SK-N-SH (cell line): ENCODE data around the gene ARHGDIB. TPM values are rescaled to one million over a fixed set of nuclear protein-coding genes. Genes with fewer than 3 reads are reported as not detected.
A peak's percentile ranks its signal among the peaks of the same experiment; 100 is the strongest.

Experiments
- CTCF ChIA-PET: fragments of 300-600, 350-600 bp; formaldehyde crosslinking; extraction: SDS; loops from one replicate; lab custom pipeline; 2021; lab: Yijun Ruan, JAX
- POLR2A ChIA-PET: fragments of 350-600 bp; sonication (Branson Sonifier 250); formaldehyde crosslinking; extraction: SDS; loops from one replicate; lab custom pipeline; 2020; ENCODE audit warnings: antibody characterized with exemption, inconsistent platforms; lab: Yijun Ruan, JAX
- DNase-seq: peaks from one replicate; pipeline ENCODE4 v3.0.0; 2012
- H2AFZ ChIP-seq: fragments of 200-600 bp; sonication (generic); 2 replicates; pipeline ENCODE4 v1.8.1; 2016; ENCODE audit warnings: antibody characterized with exemption, mild to moderate bottlenecking, low read depth
- H3F3A ChIP-seq: fragments of 200-600 bp; sonication (generic); replicated peaks from 2 replicates; pipeline ENCODE3; 2016; ENCODE audit warnings: antibody characterized with exemption, mild to moderate bottlenecking; ENCODE audit not compliant: insufficient read depth
- H3K27ac ChIP-seq, 2 experiments: fragments of 200-500 bp in 1 of 2; fragments of 200-600 bp in 1 of 2; sonication (Bioruptor generic) in 1 of 2; sonication (generic), shearing (Covaris generic) in 1 of 2; 2 replicates each; pipeline versions ENCODE4 v1.5.1 to v1.6.1; 2014 to 2016; ENCODE audit warnings: low read depth in 2 of 2, inconsistent platforms in 1 of 2, low read length in 1 of 2, mild to moderate bottlenecking in 1 of 2, mixed read lengths in 1 of 2
- H3K27me3 ChIP-seq: fragments of 200-600 bp; sonication (generic), shearing (Covaris generic); 2 replicates; pipeline ENCODE4 v1.6.1; 2016; ENCODE audit warnings: mixed run types; ENCODE audit not compliant: insufficient read depth
- H3K36me3 ChIP-seq, 2 experiments: fragments of 200-500 bp in 1 of 2; fragments of 200-600 bp in 1 of 2; sonication (Bioruptor generic) in 1 of 2; sonication (generic) in 1 of 2; replicated peaks in 1 of 2; 2 replicates each; pipeline versions ENCODE3 to v1.5.1; 2014 to 2016; ENCODE audit warnings: low read length in 1 of 2, mild to moderate bottlenecking in 1 of 2; ENCODE audit not compliant: insufficient read depth in 2 of 2, control insufficient read depth in 1 of 2
- H3K4me1 ChIP-seq, 2 experiments: fragments of 200-500 bp in 1 of 2; fragments of 200-600 bp in 1 of 2; sonication (Bioruptor generic) in 1 of 2; sonication (generic), shearing (Covaris generic) in 1 of 2; 2 replicates each; pipeline versions ENCODE4 v1.5.1 to v1.6.1; 2014 to 2016; ENCODE audit warnings: low read depth in 1 of 2, low read length in 1 of 2, mixed run types in 1 of 2; ENCODE audit not compliant: insufficient read depth in 2 of 2, control insufficient read depth in 1 of 2
- H3K4me2 ChIP-seq: fragments of 200-600 bp; sonication (generic), shearing (Covaris generic); 2 replicates; pipeline ENCODE4 v1.6.1; 2017; ENCODE audit warnings: mixed run types
- H3K4me3 ChIP-seq, 2 experiments: fragments of 200-500 bp in 1 of 2; fragments of 200-600 bp in 1 of 2; sonication (Bioruptor generic) in 1 of 2; sonication (generic), shearing (Covaris generic) in 1 of 2; 2 replicates each; pipeline versions ENCODE4 v1.5.1 to v1.8.1; 2014 to 2016; ENCODE audit warnings: low read depth in 2 of 2, inconsistent platforms in 1 of 2, low read length in 1 of 2, mild to moderate bottlenecking in 1 of 2, mixed read lengths in 1 of 2, moderate library complexity in 1 of 2
- H3K79me2 ChIP-seq: fragments of 200-600 bp; sonication (generic); 2 replicates; pipeline ENCODE4 v1.8.1; 2017; ENCODE audit warnings: mild to moderate bottlenecking; ENCODE audit not compliant: insufficient read depth
- H3K9ac ChIP-seq: fragments of 200-600 bp; sonication (generic); 2 replicates; pipeline ENCODE4 v1.6.1; 2017; ENCODE audit warnings: mixed run types
- H3K9me2 ChIP-seq: fragments of 200-600 bp; sonication (generic); 2 replicates; pipeline ENCODE4 v1.6.1; 2017; ENCODE audit warnings: mixed run types
- H3K9me3 ChIP-seq: fragments of 200-600 bp; sonication (generic); 2 replicates; pipeline ENCODE4 v1.6.1; 2017; ENCODE audit warnings: mixed run types, mild to moderate bottlenecking, moderate library complexity
- H4K20me1 ChIP-seq: fragments of 200-600 bp; sonication (generic); 2 replicates; pipeline ENCODE4 v1.6.1; 2017; ENCODE audit warnings: mild to moderate bottlenecking, mixed run types; ENCODE audit not compliant: insufficient read depth
- CTCF ChIP-seq: fragments of 200-600 bp; sonication (generic); IDR thresholded peaks from 2 replicates; pipeline ENCODE4 v1.6.1; 2017; ENCODE audit warnings: antibody characterized with exemption, mild to moderate bottlenecking, moderate library complexity
- ELF1 ChIP-seq: IDR thresholded peaks from 2 replicates; pipeline ENCODE4 v1.4.0; 2012
- FOXJ3 ChIP-seq: sonication (generic); formaldehyde crosslinking; IDR thresholded peaks from 2 replicates; pipeline ENCODE4 v1.5.1; 2020; ENCODE audit warnings: mild to moderate bottlenecking, missing genetic modification reagents
- GATA2 ChIP-seq: sonication (generic); formaldehyde crosslinking; IDR thresholded peaks from 2 replicates; pipeline ENCODE4 v1.5.0; 2020; ENCODE audit warnings: mild to moderate bottlenecking, missing genetic modification reagents
- MAX ChIP-seq: IDR thresholded peaks from 2 replicates; pipeline ENCODE4 v1.4.0; 2012; ENCODE audit warnings: low read depth
- PBX3 ChIP-seq: IDR thresholded peaks from 2 replicates; pipeline ENCODE4; 2012
- RAD21 ChIP-seq: IDR thresholded peaks from 2 replicates; pipeline ENCODE4 v1.6.1; 2012; ENCODE audit warnings: mild to moderate bottlenecking, low read length
- RXRA ChIP-seq: IDR thresholded peaks from 2 replicates; pipeline ENCODE4 v1.4.0; 2012; ENCODE audit warnings: low read depth, mild to moderate bottlenecking, borderline replicate concordance
- SIN3A ChIP-seq: IDR thresholded peaks from 2 replicates; pipeline ENCODE4 v1.6.1; 2012; ENCODE audit warnings: low read depth, mild to moderate bottlenecking, low read length, moderate library complexity, borderline replicate concordance
- TCF12 ChIP-seq: IDR thresholded peaks from 2 replicates; pipeline ENCODE4 v1.4.0; 2012
- USF1 ChIP-seq: IDR thresholded peaks from 2 replicates; pipeline ENCODE4 v1.4.0; 2012; ENCODE audit warnings: low read depth, borderline replicate concordance
- YY1 ChIP-seq: IDR thresholded peaks from 2 replicates; pipeline ENCODE4 v1.4.0; 2012; ENCODE audit warnings: low read depth, mild to moderate bottlenecking
- ZBTB33 ChIP-seq: IDR thresholded peaks from 2 replicates; pipeline ENCODE4 v1.4.0; 2012; ENCODE audit warnings: low read depth, borderline replicate concordance
- WGBS: methylation state at CpG from one replicate; pipeline ENCODE4 v1.1.6; 2017; ENCODE audit warnings: low lambda C conversion rate; 5-methylcytosine and 5-hydroxymethylcytosine counted together
- polyA plus RNA-seq, 3 experiments: library from polyadenylated mRNA; depleted of rRNA; stranded (reverse); fragments of >200 nt; gene quantifications; 2 replicates each; pipeline ENCODE4 v1.2.3, GENCODE V29; 2012
- TF ChIP-seq, protein P1 (sequence below): fragments of 150-350 bp; IDR thresholded peaks from 2 replicates; pipeline ENCODE4 v1.6.1; 2017; ENCODE audit warnings: antibody characterized with exemption, low read length, low read depth, borderline replicate concordance
- TF ChIP-seq, protein P2 (sequence below): IDR thresholded peaks from 2 replicates; pipeline ENCODE4 v1.6.1; 2012; ENCODE audit warnings: mild to moderate bottlenecking, low read depth, low read length, moderate library complexity

The ARHGDIB gene
- polyA plus RNA-seq, 1 of the 3 experiments (the other 2 are of a cell fraction), result 362 TPM

GRCh38 chr12:15011162-15011561 is 49.8 kb upstream of the ARHGDIB start:
- Histone ChIP-seq H3K4me1 (no peaks in the 10 kb centered on the region), H3K27ac (no peak overlapping the region), H3K9me3 (no peaks in the 10 kb centered on the region), H3K79me2 (no peaks in the 10 kb centered on the region), H4K20me1 (no peaks in the 10 kb centered on the region), H3K27me3 (peaks cover 11% of the 10 kb centered on the region; the same call in 1 of the 2 replicates), H3K4me2 (no peak overlapping the region), H3F3A (no peaks in the 10 kb centered on the region), H2AFZ (no peak overlapping the region), H3K9ac (no peak overlapping the region), H3K36me3 (no peaks in the 10 kb centered on the region), H3K9me2 (no peaks in the 10 kb centered on the region), H3K4me3 (no peak overlapping the region)
- ChIA-PET CTCF (interaction anchor here (2.1 kb wide), 1 partner anchor 16 kb away, joined by 7 read pairs; no protein-coding TSS in a partner anchor), POLR2A (no interaction called here)
- TF ChIP-seq FOXJ3 (no peak), RAD21 (no peak), USF1 (no peak), CTCF (peak; percentile 29; the same call in 1 of the 2 replicates)
- DNase-seq, result no peak

DNA sequence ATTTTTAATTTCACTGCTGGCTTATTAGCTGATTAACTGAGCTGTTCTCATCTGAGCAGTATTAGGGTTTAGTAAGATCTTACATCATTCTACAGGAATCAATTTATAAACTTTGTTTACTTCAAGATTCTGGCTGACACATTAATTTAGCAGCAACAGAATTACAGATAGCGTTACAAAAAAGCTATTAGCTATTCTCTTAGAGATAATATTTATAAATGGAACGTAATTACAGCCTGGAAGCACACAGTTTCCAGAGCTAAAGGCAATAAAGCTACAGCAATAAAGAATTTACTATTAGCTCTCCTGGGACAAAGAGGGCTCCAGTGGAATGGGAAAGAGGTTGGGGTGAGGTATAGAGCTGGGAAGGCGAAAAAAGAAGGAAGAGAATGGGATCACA is 46.1 kb upstream of the ARHGDIB start:
- peaks cover 10% of the 10 kb centered on the region; the same call in 1 of the 2 replicates for H3K27me3 ChIP-seq
- no peak overlapping the region for H3K4me3 ChIP-seq
- no peak overlapping the region for H3K9ac ChIP-seq
- H3K4me1 ChIP-seq, result no peaks in the 10 kb centered on the region; a peak in 1 of 4 replicates
- POLR2A ChIA-PET, result no interaction called here
- no peak overlapping the region for H3K27ac ChIP-seq
- H4K20me1 ChIP-seq, result no peaks in the 10 kb centered on the region
- H3K36me3 ChIP-seq, result no peaks in the 10 kb centered on the region
- H3K9me3 ChIP-seq, result no peaks in the 10 kb centered on the region
- WGBS, result 21% methylated on average over 3 of the region's 3 CpGs
- H3K4me2 ChIP-seq, result no peak overlapping the region
- CTCF ChIA-PET, result interaction anchor here (1.1 to 1.3 kb wide), 3 partner anchors 10 to 214 kb away, joined by 3 to 6 read pairs (median 4); partner anchors contain the start of gene RERG
- no peaks in the 10 kb centered on the region for H3K79me2 ChIP-seq
- H3K9me2 ChIP-seq, result no peaks in the 10 kb centered on the region
- H2AFZ ChIP-seq, result no peak overlapping the region
- DNase-seq, result no peak
- H3F3A ChIP-seq, result no peaks in the 10 kb centered on the region
- no peak for TF ChIP-seq FOXJ3
- no peak for TF ChIP-seq ZBTB33
- no peak for TF ChIP-seq GATA2 (CRISPR knock-in tag)
- TF ChIP-seq ELF1, result no peak
- no peak for TF ChIP-seq RXRA
- no peak for TF ChIP-seq RAD21
- TF ChIP-seq SIN3A, result no peak
- no peak for TF ChIP-seq YY1
- no peak for TF ChIP-seq USF1
- TF ChIP-seq, protein P1, sequence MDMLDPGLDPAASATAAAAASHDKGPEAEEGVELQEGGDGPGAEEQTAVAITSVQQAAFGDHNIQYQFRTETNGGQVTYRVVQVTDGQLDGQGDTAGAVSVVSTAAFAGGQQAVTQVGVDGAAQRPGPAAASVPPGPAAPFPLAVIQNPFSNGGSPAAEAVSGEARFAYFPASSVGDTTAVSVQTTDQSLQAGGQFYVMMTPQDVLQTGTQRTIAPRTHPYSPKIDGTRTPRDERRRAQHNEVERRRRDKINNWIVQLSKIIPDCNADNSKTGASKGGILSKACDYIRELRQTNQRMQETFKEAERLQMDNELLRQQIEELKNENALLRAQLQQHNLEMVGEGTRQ, result no peak
- TF ChIP-seq MAX, result no peak
- TF ChIP-seq, protein P2, sequence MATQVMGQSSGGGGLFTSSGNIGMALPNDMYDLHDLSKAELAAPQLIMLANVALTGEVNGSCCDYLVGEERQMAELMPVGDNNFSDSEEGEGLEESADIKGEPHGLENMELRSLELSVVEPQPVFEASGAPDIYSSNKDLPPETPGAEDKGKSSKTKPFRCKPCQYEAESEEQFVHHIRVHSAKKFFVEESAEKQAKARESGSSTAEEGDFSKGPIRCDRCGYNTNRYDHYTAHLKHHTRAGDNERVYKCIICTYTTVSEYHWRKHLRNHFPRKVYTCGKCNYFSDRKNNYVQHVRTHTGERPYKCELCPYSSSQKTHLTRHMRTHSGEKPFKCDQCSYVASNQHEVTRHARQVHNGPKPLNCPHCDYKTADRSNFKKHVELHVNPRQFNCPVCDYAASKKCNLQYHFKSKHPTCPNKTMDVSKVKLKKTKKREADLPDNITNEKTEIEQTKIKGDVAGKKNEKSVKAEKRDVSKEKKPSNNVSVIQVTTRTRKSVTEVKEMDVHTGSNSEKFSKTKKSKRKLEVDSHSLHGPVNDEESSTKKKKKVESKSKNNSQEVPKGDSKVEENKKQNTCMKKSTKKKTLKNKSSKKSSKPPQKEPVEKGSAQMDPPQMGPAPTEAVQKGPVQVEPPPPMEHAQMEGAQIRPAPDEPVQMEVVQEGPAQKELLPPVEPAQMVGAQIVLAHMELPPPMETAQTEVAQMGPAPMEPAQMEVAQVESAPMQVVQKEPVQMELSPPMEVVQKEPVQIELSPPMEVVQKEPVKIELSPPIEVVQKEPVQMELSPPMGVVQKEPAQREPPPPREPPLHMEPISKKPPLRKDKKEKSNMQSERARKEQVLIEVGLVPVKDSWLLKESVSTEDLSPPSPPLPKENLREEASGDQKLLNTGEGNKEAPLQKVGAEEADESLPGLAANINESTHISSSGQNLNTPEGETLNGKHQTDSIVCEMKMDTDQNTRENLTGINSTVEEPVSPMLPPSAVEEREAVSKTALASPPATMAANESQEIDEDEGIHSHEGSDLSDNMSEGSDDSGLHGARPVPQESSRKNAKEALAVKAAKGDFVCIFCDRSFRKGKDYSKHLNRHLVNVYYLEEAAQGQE, result no peak
- TF ChIP-seq PBX3, result no peak
- TF ChIP-seq TCF12, result no peak
